Measurements from ENCODE around the gene SIT1.
A peak's percentile ranks its signal among the peaks of the same experiment; 100 is the strongest.

Gene SIT1

GRCh38 chr9:35650341-35651158, at the start of gene SIT1:
TSS of gene SIT1 (minus strand) at chr9:35650931. CDS start at chr9:35650853, 78 bp downstream.
- no peak for DNase-seq (ENCODE audit: low read depth, low spot score)
- in situ Hi-C loops (cut with HindIII; ENCODE audit: low sequenced_read_pairs): no loop called here
- TF ChIP-seq CTCF (IDR thresholded peaks at IDR 0.05; ENCODE audit: low read depth, low read length): no peak
- H3K4me3 ChIP-seq (ENCODE audit: low read depth, low read length): no peak within 1 kb of the TSS

- H3K4me3 ChIP-seq (ENCODE audit: low read depth, low read length): no peak overlapping the region
- in situ Hi-C loops (cut with HindIII; ENCODE audit: low sequenced_read_pairs): no loop called here
- no peak for DNase-seq (ENCODE audit: low read depth, low spot score)
- no peak for TF ChIP-seq CTCF (IDR thresholded peaks at IDR 0.05; ENCODE audit: low read depth, low read length)
These were observed 49.3 kb upstream of the SIT1 start for GRCh38 chr9:35700031-35700430.

- H3K4me3 ChIP-seq (ENCODE audit: low read depth, low read length): no peak overlapping the region
- no peak for TF ChIP-seq CTCF (IDR thresholded peaks at IDR 0.05; ENCODE audit: low read depth, low read length)
- in situ Hi-C loops (cut with HindIII; ENCODE audit: low sequenced_read_pairs): no loop called here
- no peak for DNase-seq (ENCODE audit: low read depth, low spot score)
These were observed 47.5 kb upstream of the SIT1 start for GRCh38 chr9:35698231-35698630.

GRCh38 chr9:35697486-35697885, 46.8 kb upstream of the SIT1 start:
- DNase-seq (ENCODE audit: low read depth, low spot score): no peak
- TF ChIP-seq CTCF (IDR thresholded peaks at IDR 0.05; ENCODE audit: low read depth, low read length): no peak
- H3K4me3 ChIP-seq (ENCODE audit: low read depth, low read length): no peak overlapping the region
- in situ Hi-C loops (cut with HindIII; ENCODE audit: low sequenced_read_pairs): no loop called here

- no peak overlapping the region for H3K4me3 ChIP-seq (ENCODE audit: low read depth, low read length)
- TF ChIP-seq CTCF (IDR thresholded peaks at IDR 0.05; ENCODE audit: low read depth, low read length): peak; percentile 97
- in situ Hi-C loops (cut with HindIII; ENCODE audit: low sequenced_read_pairs): no loop called here
- peak; percentile 53 for DNase-seq (ENCODE audit: low read depth, low spot score)
These were observed 45.9 kb upstream of the SIT1 start for GRCh38 chr9:35696520-35697215.

- no peak for DNase-seq (ENCODE audit: low read depth, low spot score)
- in situ Hi-C loops (cut with HindIII; ENCODE audit: low sequenced_read_pairs): no loop called here
- H3K4me3 ChIP-seq (ENCODE audit: low read depth, low read length): no peak overlapping the region
- no peak for TF ChIP-seq CTCF (IDR thresholded peaks at IDR 0.05; ENCODE audit: low read depth, low read length)
These were observed 45.2 kb upstream of the SIT1 start for GRCh38 chr9:35695943-35696401.

Measured in astrocyte of the spinal cord (primary cell).